ENCODE measurements around the gene TMEM176B.

DNA sequence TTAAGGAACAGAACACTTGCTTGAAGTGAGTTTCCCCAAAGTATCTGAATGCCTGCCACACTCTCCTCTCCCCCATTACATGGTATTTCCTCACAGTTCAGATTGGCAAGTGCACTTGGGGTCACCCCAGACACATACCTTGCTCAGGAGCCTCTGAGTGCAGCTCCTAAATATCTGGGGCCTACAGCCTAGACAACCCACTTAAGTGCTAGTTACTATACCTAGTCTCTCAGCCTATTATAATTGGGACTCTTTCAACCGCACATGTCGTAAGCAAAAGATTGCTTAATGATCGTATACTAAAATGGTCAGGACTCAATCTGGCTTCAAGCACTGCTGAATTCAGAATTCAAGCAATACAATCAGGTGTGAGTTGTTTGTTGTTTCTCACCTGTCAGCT lies 19.9 kb downstream of the TMEM176B start:
- TF ChIP-seq, protein P1, sequence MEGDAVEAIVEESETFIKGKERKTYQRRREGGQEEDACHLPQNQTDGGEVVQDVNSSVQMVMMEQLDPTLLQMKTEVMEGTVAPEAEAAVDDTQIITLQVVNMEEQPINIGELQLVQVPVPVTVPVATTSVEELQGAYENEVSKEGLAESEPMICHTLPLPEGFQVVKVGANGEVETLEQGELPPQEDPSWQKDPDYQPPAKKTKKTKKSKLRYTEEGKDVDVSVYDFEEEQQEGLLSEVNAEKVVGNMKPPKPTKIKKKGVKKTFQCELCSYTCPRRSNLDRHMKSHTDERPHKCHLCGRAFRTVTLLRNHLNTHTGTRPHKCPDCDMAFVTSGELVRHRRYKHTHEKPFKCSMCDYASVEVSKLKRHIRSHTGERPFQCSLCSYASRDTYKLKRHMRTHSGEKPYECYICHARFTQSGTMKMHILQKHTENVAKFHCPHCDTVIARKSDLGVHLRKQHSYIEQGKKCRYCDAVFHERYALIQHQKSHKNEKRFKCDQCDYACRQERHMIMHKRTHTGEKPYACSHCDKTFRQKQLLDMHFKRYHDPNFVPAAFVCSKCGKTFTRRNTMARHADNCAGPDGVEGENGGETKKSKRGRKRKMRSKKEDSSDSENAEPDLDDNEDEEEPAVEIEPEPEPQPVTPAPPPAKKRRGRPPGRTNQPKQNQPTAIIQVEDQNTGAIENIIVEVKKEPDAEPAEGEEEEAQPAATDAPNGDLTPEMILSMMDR (IDR thresholded peaks at IDR 0.05; ENCODE audit: borderline replicate concordance, extremely low read depth, low read length, poor library complexity, severe bottlenecking) = no peak
- TF ChIP-seq EZH2 (IDR thresholded peaks at IDR 0.05; ENCODE audit: borderline replicate concordance, low read depth, low read length, severe bottlenecking) = no peak
